Activated CD8-positive, alpha-beta T cell treated with anti-CD3 and anti-CD28 coated beads for 36 hours (primary cell): ENCODE data around the gene EN2. TPM values are rescaled to one million over a fixed set of nuclear protein-coding genes. Genes with fewer than 3 reads are reported as not detected.

Experiments used
- ATAC-seq: fragments of 200-7000 bp; cut with Tn5 transposase; one replicate; pipeline ENCODE4 v1.10.0; 2021; ENCODE audit warnings: mild to moderate bottlenecking, moderate library complexity
- CTCF ChIA-PET: fragments of 350-600 bp; sonication (Branson Sonifier 250); formaldehyde crosslinking; loops from one replicate; lab custom pipeline; 2021; ENCODE audit warnings: antibody characterized with exemption; lab: Charles Lee
- POLR2A ChIA-PET: fragments of 350-600 bp; sonication (Branson Sonifier 250); formaldehyde crosslinking; loops from one replicate; lab custom pipeline; 2021; ENCODE audit warnings: antibody characterized with exemption; lab: Charles Lee
- DNase-seq: peaks from one replicate; pipeline ENCODE4 v3.0.0-alpha.2; 2020
- H3K27ac Mint-ChIP-seq: one replicate; pipeline ENCODE4 v1.8.0; 2021; ENCODE audit warnings: mild to moderate bottlenecking, mixed read lengths
- H3K27me3 Mint-ChIP-seq: one replicate; pipeline ENCODE4 v1.8.0; 2021; ENCODE audit warnings: mixed read lengths
- H3K36me3 Mint-ChIP-seq: one replicate; pipeline ENCODE4 v1.8.0; 2021; ENCODE audit warnings: low read depth, mixed read lengths
- H3K4me1 Mint-ChIP-seq: one replicate; pipeline ENCODE4 v1.8.0; 2021; ENCODE audit warnings: low read depth, mixed read lengths
- H3K4me3 Mint-ChIP-seq: one replicate; pipeline ENCODE4 v1.8.0; 2021; ENCODE audit warnings: mild to moderate bottlenecking, moderate library complexity, mixed read lengths
- H3K9me3 Mint-ChIP-seq: one replicate; pipeline ENCODE4 v1.8.0; 2021; ENCODE audit warnings: mixed read lengths
- intact Hi-C: fragments of 100-400 bp; cut with micrococcal nuclease; formaldehyde crosslinking; loops from one replicate; pipeline ENCODE4 v1.10.0; 2022
- total RNA-seq, 2 experiments: library from RNA; stranded (reverse); gene quantifications; one replicate each; pipeline ENCODE4 v1.2.3, GENCODE V29; 2021
- TF ChIP-seq, protein P1 (sequence below): fragments of 200-600 bp; IDR thresholded peaks from one replicate; pipeline ENCODE4 v1.8.0; 2022; ENCODE audit warnings: antibody characterized with exemption, mild to moderate bottlenecking

Gene EN2
- total RNA-seq, 2 experiments from 2014 or later = not detected

DNA sequence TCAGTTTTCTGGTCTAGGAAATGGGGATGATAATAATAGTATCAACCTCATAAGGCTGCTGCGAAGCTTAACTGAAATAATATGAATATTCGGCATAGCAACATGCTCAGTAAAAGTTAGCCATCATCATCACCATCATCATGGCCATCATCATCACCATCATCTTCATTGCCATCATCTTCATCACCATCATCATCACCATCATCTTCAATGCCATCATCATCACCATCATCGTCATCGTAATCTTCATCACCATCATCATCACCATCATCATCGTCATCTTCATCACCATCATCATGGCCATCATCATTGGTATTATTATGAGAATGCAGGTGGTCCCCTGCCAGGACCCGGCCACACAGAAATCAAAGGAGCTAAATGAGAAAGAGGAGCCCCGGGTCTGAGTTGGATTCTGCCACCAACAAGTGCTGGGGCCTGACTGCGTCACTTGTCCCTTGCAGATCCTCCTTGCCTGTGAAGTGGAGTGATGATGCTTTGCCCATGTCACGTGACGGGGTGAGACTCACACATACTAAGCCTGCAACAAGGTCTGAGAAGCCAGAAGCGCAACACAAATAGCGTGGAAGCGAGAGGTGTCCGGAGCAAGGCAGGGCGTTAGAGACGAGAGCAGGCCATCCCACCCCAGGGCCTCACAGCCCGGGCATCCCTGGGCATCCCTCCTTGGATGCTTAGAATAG is 46.1 kb upstream of the EN2 start:
- no peak for ATAC-seq
- Mint-ChIP-seq H3K27me3 (peaks cover 13% of the 10 kb centered on the region), H3K9me3 (no peaks in the 10 kb centered on the region), H3K27ac (no peak overlapping the region), H3K36me3 (no peaks in the 10 kb centered on the region), H3K4me1 (no peaks in the 10 kb centered on the region), H3K4me3 (no peak overlapping the region)
- ChIA-PET POLR2A (no interaction called here), CTCF (no interaction called here)
- TF ChIP-seq, protein P1, sequence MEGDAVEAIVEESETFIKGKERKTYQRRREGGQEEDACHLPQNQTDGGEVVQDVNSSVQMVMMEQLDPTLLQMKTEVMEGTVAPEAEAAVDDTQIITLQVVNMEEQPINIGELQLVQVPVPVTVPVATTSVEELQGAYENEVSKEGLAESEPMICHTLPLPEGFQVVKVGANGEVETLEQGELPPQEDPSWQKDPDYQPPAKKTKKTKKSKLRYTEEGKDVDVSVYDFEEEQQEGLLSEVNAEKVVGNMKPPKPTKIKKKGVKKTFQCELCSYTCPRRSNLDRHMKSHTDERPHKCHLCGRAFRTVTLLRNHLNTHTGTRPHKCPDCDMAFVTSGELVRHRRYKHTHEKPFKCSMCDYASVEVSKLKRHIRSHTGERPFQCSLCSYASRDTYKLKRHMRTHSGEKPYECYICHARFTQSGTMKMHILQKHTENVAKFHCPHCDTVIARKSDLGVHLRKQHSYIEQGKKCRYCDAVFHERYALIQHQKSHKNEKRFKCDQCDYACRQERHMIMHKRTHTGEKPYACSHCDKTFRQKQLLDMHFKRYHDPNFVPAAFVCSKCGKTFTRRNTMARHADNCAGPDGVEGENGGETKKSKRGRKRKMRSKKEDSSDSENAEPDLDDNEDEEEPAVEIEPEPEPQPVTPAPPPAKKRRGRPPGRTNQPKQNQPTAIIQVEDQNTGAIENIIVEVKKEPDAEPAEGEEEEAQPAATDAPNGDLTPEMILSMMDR = no peak
- intact Hi-C loops = no loop called here
- DNase-seq = no peak

DNA sequence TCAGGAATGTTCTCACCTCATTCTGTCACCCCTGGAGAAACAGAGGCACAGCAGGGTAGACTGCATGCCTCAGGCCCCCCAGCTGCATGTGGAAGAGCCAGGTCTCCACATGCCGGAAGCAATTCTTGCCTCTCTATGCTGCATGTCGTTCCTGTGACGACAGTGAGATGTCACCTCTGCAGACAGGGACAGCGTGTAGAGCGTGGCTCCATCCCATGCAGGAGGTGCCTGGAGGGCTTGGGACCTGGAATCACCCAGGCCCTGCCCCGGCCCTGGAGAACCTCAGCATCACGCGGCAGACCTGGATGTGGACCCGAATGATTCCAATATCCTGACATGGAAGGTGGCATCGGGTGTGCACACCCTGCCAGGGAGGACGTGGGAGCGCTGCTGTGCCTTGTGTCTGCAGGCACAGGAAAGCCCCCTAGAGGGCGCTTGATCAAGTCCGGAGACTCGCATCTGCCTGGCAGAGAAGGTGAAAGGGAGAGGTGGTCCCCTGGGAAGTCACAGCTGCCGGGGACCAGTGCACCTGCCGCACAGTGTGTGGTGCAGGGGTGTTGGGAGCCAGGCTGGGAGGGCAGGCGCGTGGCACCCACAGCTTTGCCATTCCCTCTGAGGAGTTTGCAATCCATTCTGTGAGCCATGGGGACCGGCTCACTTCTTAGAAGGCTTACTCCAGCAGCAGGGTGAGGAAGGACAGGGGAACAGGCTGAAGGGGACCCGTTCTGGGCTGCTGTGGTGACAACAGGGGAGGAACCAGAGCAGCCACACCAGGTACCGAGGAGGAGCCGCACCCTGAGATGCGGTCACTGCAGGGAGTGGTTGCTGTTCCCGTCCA is 45.3 kb upstream of the EN2 start:
- intact Hi-C loops = no loop called here
- peak; percentile 81 for ATAC-seq
- H3K4me3 Mint-ChIP-seq = no peak overlapping the region
- TF ChIP-seq, protein P1 = peak; percentile 93
- H3K9me3 Mint-ChIP-seq = no peaks in the 10 kb centered on the region
- no peaks in the 10 kb centered on the region for H3K36me3 Mint-ChIP-seq
- CTCF ChIA-PET = no interaction called here
- POLR2A ChIA-PET = no interaction called here
- DNase-seq = peak; percentile 74
- H3K4me1 Mint-ChIP-seq = no peaks in the 10 kb centered on the region
- no peak overlapping the region for H3K27ac Mint-ChIP-seq
- H3K27me3 Mint-ChIP-seq = peaks cover 13% of the 10 kb centered on the region

DNA sequence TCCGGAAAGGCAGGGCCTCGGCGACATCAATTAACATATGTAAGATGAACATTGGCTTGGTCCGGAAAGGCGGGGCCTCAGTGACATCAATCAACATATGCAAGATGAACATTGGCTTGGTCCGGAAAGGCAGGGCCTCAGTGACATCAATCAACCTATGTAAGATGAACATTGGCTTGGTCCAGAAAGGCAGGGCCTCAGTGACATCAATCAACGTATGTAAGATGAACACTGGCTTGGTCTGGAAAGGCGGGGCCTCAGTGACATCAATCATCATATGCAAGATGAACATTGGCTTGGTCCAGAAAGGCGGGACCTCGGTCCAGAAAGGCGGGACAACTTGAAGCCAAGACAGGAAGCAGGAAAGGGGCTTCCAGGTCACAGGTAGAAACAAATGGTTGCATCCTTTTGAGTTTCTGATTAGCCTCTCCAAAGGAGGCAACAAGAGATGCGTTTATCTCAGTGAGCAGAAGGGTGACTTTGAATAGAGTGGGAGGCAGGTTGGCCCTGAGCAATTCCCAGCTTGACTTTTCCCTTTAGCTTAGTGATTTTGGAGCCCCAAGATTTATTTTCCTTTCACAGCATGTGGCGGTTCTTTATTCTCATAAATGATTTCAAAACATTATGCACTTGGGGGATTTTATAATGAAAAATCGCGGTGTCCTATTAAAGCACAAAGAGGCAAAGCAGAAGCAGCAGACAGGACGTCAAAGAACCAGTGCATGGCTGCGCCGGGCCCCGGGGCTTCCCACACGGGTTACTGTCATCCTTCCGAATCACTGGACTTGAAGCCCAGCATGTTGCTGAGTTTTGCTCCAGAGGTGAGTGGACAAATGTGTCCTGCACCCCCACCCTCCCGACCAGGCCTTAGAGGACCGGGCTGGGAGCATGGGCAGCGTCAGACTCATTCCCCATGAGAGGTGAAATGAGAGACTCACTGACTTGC is 43.1 kb upstream of the EN2 start:
- DNase-seq = no peak
- no peaks in the 10 kb centered on the region for H3K36me3 Mint-ChIP-seq
- ATAC-seq = no peak

DNA sequence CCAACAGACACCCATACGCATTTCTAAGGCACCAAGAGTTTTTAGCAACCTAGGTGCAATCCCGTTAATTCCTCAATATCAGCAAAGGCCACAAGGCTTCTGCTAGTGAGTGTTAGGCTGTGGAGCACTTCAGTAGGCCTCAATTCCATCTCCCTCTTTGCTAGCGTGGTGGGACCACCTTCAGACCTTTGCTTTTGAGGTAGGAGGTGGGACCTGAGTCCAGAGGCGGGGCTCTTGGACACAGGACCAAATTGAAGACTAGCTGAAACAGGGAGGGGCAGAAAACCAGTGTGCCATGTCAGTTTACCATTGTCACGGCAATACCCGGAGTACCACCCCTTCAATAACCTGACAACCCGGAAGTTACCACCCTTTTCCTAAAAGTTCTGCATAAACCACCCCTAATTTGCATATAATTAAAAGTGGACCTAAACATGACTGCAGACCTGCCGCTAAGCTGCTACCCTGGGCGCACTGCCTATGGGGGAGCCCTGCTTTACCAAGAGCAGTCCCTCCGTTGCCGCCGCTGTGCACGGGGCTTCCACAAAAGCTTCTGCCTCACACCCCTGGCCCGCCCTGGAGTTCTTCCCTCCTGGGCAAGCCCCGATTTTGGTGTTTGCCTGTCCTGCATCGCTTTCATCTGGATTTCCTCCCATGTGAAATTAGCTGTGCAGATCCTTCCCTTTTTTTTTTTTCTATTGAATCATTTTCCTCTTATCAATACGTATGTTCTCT is 41.1 kb upstream of the EN2 start:
- Mint-ChIP-seq H3K9me3 (no peaks in the 10 kb centered on the region), H3K36me3 (no peaks in the 10 kb centered on the region), H3K27me3 (peaks cover 11% of the 10 kb centered on the region), H3K27ac (no peak overlapping the region), H3K4me1 (no peaks in the 10 kb centered on the region), H3K4me3 (no peak overlapping the region)
- intact Hi-C loops = no loop called here
- ChIA-PET POLR2A (no interaction called here), CTCF (interaction anchor here (0.6 kb wide), 1 partner anchor 797 kb away, joined by 3 read pairs; no protein-coding TSS in a partner anchor)
- no peak for DNase-seq
- ATAC-seq = no peak
- TF ChIP-seq, protein P1 = no peak

More for the DNA sequence above, 43.1 kb upstream of the EN2 start:
- H3K27ac Mint-ChIP-seq = no peak overlapping the region
- ChIA-PET POLR2A (no interaction called here), CTCF (interaction anchor here (0.6 kb wide), 1 partner anchor 26 kb away, joined by 3 read pairs; no protein-coding TSS in a partner anchor)
- no peaks in the 10 kb centered on the region for H3K4me1 Mint-ChIP-seq
- TF ChIP-seq, protein P1 = no peak
- H3K9me3 Mint-ChIP-seq = no peaks in the 10 kb centered on the region
- H3K4me3 Mint-ChIP-seq = no peak overlapping the region
- peaks cover 16% of the 10 kb centered on the region for H3K27me3 Mint-ChIP-seq
- intact Hi-C loops = no loop called here
